Measurements from ENCODE around the gene PTPRU.

PTPRU gene

GRCh38 chr1:29285771-29286170 lies 49.4 kb downstream of the PTPRU start:
- TF ChIP-seq CTCF (conservative IDR thresholded peaks at IDR 0.05; ENCODE audit: low read depth, low read length): no peak
- no peak overlapping the region for H3K4me3 ChIP-seq (ENCODE audit: low read length)
- DNase-seq (ENCODE audit: low read depth): no peak

- no peak for TF ChIP-seq CTCF (conservative IDR thresholded peaks at IDR 0.05; ENCODE audit: low read depth, low read length)
- H3K4me3 ChIP-seq (ENCODE audit: low read length): no peak overlapping the region
- DNase-seq (ENCODE audit: low read depth): no peak
Observed at GRCh38 chr1:29286194-29286767, 50.0 kb downstream of the PTPRU start.

- no peak overlapping the region for H3K4me3 ChIP-seq (ENCODE audit: low read length)
- TF ChIP-seq CTCF (conservative IDR thresholded peaks at IDR 0.05; ENCODE audit: low read depth, low read length): no peak
- DNase-seq (ENCODE audit: low read depth): no peak
Observed at GRCh38 chr1:29289493-29289892, 53.2 kb downstream of the PTPRU start.

- no peak overlapping the region for H3K4me3 ChIP-seq (ENCODE audit: low read length)
- TF ChIP-seq CTCF (conservative IDR thresholded peaks at IDR 0.05; ENCODE audit: low read depth, low read length): no peak
- no peak for DNase-seq (ENCODE audit: low read depth)
Observed at GRCh38 chr1:29290414-29290985, 54.2 kb downstream of the PTPRU start.

- H3K4me3 ChIP-seq (ENCODE audit: low read length): no peak overlapping the region
- no peak for DNase-seq (ENCODE audit: low read depth)
- no peak for TF ChIP-seq CTCF (conservative IDR thresholded peaks at IDR 0.05; ENCODE audit: low read depth, low read length)
Observed at GRCh38 chr1:29291756-29292155, 55.4 kb downstream of the PTPRU start.

- no peak for TF ChIP-seq CTCF (conservative IDR thresholded peaks at IDR 0.05; ENCODE audit: low read depth, low read length)
- DNase-seq (ENCODE audit: low read depth): no peak
- no peak overlapping the region for H3K4me3 ChIP-seq (ENCODE audit: low read length)
Observed at GRCh38 chr1:29292344-29292743, 56.0 kb downstream of the PTPRU start.

GRCh38 chr1:29297450-29297849 lies 61.1 kb downstream of the PTPRU start:
- DNase-seq (ENCODE audit: low read depth): no peak
- H3K4me3 ChIP-seq (ENCODE audit: low read length): no peak overlapping the region
- no peak for TF ChIP-seq CTCF (conservative IDR thresholded peaks at IDR 0.05; ENCODE audit: low read depth, low read length)
